ENCODE data around the gene PTGER1. TPM values are rescaled to one million over a fixed set of nuclear protein-coding genes. Genes with fewer than 3 reads are reported as not detected.

The PTGER1 gene
- total and polyA plus RNA-seq, 9 of the 15 experiments (the other 6 are each of a cell fraction or from before 2014, with no cell fraction given) = 0.06 to 0.36 (median 0.31) TPM; not detected in 5

- TF ChIP-seq TAF15 (IDR thresholded peaks at IDR 0.05; ENCODE audit: low read depth, low read length) (no peak), CCNT2 (IDR thresholded peaks at IDR 0.05; ENCODE audit: borderline replicate concordance, extremely low read depth, insufficient read length, low read depth, low read length) (no peak), BMI1 (IDR thresholded peaks at IDR 0.05; ENCODE audit: low read length) (no peak), CHD4 (IDR thresholded peaks at IDR 0.05; ENCODE audit: insufficient read depth, insufficient replicate concordance, low read depth, low read length, poor library complexity, severe bottlenecking) (no peak), AFF1 (IDR thresholded peaks at IDR 0.05; ENCODE audit: low read depth in 1 of 2, partially characterized antibody in 2 of 2) (no peak), RB1 (IDR thresholded peaks at IDR 0.05; ENCODE audit: low read depth) (no peak), FOXK2 (conservative IDR thresholded peaks at IDR 0.05 in 1 of 2, IDR thresholded peaks at IDR 0.05 in 1 of 2; ENCODE audit: low read depth in 2 of 2) (no peak), POLR3G (IDR thresholded peaks at IDR 0.05; ENCODE audit: extremely low read depth, insufficient read length, insufficient replicate concordance) (no peak), SIN3B (IDR thresholded peaks at IDR 0.05; ENCODE audit: low read depth) (no peak), NFIX (CRISPR knock-in tag; IDR thresholded peaks at IDR 0.05; ENCODE audit: low read depth) (no peak), ZNF778 (CRISPR knock-in tag; IDR thresholded peaks at IDR 0.05) (no peak), PHF21A (IDR thresholded peaks at IDR 0.05; ENCODE audit: borderline replicate concordance, low read depth) (peak; percentile 72; the same call in 1 of the 2 replicates), PBX2 (CRISPR knock-in tag; IDR thresholded peaks at IDR 0.05; ENCODE audit: low read depth) (no peak), PBX2 (tag; conservative IDR thresholded peaks at IDR 0.05; ENCODE audit: low read depth) (no peak), SREBF1 (IDR thresholded peaks at IDR 0.05; ENCODE audit: borderline replicate concordance, low read depth, low read length) (no peak), CBX5 (IDR thresholded peaks at IDR 0.05; ENCODE audit: borderline replicate concordance, low read depth) (no peak), KDM2B (CRISPR knock-in tag; IDR thresholded peaks at IDR 0.05) (no peak), ZNF408 (CRISPR knock-in tag; IDR thresholded peaks at IDR 0.05; ENCODE audit: low read depth) (no peak), LEF1 (IDR thresholded peaks at IDR 0.05) (no peak), TCFL5 (CRISPR knock-in tag; conservative IDR thresholded peaks at IDR 0.05) (no peak), THRAP3 (IDR thresholded peaks at IDR 0.05; ENCODE audit: borderline replicate concordance) (no peak), FOXA1 (IDR thresholded peaks at IDR 0.05; ENCODE audit: borderline replicate concordance) (no peak), NFXL1 (CRISPR knock-in tag; IDR thresholded peaks at IDR 0.05) (no peak)
These were observed 40.4 kb downstream of the PTGER1 start (continued) for GRCh38 chr19:14434543-14435319.
